CD4-positive, alpha-beta T cell treated with Interleukin-17A for 4 hours (primary cell): ENCODE measurements around the gene MAPK6.
"Not testable (repeated sequence)": the region's sequence is repeated elsewhere in the genome, so short reads cannot be mapped to it uniquely, and the experiment has no call there.

Source experiments
- DNase-seq: peaks from one replicate; pipeline ENCODE4 v3.0.0-alpha.2; 2020; ENCODE audit warnings: mixed read lengths

MAPK6 gene

DNA sequence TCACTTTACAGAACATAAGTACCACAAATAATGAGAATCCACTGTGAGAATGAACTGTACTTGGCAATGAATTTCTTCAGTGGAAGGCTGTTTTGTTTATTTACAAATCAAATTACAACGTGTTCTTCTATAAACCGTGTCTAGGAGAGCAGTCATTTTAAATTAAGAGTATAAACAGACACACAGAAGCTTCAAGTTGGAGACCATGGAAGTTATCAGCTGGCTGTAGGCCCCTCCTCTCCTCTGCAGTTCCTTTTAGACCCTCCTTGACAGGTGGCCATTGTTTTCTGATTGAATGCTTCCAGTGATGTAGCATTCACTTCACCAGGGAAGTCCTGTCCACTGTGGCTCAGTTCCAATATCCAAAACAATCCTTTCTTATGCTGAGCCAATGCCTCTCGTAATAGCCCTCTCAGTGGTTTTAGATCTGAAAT is 7.3 kb upstream of the MAPK6 start:
- DNase-seq = no peak

DNA sequence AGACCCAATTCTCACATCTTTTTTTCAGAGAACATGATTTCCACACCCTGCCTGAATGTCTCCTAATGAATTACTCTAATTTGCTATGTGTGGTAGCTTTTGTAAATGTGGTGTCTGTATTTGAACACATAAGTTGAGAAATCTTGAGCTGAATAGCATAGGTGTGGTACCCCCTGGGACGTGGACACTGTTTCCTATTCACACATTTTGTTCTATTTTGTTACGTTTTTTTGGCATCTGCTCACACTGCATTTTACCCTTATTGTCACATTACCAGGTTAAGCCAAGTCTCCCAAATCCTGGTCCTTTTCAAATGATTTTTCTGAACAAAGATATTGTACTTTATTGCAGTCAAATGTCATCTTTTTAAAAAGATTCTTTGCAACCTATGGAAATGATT is 6.8 kb upstream of the MAPK6 start:
- no peak for DNase-seq

DNA sequence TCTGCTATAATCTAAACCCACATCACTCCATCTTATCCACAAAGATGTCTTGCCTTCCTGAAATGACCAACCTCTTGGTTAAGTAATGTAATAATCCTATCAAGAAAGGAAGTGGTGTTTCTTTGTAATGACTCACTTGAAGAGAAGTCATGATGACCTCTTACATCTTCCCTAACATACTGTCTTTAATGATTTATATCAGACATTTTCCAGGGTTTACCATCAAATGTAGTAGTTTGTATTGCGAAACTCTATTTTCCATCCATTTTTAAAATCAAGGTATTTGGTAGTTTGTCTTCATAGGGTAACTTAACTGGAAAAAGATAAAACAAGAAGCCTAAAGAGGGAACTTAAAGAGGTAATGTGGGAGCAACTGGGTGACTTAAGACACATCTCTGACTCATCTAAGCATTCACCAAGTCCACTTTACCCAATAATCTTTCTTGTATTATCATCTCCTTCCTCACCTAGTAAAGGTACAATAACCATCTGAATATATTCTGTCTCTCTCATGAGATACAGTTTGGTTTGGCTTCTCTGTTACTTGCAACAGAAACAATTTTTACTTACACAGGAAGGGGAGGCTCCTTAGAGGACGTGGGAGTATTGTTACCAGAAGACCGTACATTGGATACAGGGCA is 5.7 kb upstream of the MAPK6 start:
- no peak for DNase-seq

DNA sequence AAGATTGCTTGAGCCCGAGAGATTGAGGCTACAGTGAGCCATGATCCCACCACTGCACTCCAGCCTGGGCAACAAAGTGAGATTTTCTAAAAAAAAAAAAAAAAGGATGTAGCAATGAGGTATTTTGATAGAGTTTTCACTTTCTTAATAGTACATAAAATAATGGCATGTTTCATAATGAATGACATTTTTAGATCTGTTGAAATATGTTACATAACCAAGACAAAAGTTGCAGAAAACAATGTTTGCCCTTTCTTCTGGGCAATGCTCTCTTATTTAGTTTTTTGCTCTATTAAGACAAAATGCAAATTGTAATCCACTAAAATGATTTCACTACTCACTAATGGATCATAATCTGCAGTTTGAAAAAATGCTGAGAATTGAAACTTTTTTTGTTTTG is 4.4 kb upstream of the MAPK6 start:
- no peak for DNase-seq

DNA sequence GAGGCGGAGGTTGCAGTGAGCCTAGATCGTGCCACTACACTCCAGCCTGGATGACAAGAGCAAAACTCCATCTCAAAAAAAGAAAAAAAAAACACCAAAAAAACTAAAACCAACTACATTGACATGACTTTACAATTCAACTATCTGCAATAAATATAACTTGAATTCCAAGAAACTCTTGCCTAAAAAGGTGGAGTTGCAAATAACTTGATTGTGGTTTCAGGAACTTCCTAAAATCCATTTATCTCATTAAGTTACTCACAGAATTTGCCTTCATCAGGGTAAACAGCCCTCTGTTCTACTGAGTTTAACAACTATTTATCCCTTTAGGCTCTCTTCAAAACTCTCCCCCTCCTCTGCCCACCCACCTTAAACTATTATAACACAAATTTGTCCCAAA is 2.7 kb upstream of the MAPK6 start:
- DNase-seq = no peak

DNA sequence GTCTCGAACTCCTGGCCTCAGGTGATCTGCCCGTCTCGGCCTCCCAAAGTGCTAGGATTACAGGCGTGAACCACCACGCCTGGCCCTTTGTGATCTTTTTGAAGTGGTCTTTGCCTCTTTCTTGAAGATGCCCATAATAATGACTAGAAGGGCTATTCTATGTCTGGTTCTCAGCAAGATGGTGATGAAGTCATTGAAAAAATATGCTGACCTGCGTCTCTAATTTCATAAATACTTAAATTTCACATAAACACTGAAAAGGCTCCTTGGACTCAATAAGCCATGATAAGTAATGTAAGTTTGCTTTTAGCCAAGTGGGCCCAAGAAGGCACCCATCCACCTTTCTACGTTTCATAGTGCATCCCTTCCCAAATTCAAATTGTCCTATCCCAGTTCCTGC is 775 bp upstream of the MAPK6 start:
- DNase-seq = no peak

DNA sequence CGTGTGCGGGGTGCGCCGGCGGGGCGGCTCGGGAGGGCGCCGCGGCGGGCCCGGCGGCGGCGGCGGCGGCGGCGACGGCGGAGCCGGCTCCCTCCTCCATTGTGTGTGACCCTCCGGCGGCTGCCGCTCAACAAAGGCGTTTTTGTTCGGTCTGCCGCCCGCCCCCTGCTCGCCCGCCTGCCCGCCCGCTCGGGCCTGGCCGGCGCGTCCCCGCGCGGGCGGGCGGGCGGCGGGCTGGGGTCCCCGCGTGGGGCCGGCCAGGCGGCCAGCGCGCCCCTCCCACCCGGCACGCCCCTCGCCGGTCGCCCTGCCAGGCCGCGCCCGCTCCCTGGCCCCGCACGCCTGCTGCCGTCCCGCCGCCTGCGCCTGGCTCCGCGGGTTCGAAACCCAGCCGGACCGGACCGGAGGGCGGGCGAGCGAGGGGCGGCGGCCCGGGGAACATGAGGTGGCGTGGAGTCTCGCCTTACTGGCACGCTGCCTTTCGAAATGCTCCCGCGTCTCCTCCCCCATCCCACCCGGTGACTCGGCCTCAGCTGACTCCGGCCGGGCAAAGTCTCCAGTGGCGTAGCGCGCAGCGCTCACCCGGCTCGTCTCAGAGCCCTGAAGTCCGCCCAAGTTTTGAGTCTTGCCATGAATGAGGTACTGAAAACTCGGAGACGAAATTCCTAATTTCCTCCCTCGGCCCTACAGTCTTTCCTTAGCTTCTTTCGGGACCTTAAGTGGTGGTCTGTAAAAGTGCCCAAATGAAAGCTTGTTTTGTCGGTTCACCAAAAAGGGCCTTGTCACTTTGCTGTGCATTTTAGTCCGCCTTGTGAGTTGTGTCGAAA is 588 bp downstream of the MAPK6 start:
- peak; percentile 63 for DNase-seq

DNA sequence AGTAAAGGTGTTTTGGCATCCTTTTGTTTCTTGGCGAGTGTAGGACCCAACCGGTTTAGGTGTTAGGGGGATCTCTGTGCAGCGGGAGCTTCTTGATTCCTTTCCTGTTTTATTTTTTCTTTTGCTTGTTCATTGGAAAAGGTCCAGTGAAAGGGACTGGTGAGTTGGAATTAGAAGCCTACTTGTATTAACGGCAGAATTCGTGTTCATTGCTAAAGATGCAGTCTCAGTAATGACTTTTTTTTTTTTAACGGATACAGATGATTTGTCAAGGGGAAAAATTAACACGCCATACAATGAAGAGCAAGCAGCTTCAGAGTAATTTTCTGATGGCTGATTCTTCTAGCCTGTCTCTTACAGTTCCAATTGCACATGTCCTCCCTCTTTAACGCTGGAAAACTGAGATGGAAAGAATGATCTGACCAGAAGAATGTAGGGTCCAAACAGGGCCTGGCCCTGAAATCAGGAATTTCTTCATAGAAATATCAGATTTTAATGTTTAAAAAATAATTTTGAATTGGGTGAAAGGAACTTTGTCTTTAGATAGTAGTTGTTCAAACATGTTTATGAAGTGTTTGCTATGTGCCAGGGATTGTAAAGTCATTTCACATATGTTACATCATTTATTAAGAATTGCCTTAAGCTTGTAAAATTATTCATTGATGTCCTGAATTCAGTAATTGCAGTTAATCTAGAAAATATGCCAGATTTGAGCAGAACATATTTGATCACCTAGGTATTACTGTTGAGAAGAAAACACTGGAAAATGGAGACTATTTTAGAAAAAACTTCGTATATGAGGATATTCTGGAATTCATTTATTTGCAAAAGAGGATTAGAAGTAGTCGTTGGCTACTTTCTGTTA is 1.4 kb downstream of the MAPK6 start:
- DNase-seq = peak; percentile 16

DNA sequence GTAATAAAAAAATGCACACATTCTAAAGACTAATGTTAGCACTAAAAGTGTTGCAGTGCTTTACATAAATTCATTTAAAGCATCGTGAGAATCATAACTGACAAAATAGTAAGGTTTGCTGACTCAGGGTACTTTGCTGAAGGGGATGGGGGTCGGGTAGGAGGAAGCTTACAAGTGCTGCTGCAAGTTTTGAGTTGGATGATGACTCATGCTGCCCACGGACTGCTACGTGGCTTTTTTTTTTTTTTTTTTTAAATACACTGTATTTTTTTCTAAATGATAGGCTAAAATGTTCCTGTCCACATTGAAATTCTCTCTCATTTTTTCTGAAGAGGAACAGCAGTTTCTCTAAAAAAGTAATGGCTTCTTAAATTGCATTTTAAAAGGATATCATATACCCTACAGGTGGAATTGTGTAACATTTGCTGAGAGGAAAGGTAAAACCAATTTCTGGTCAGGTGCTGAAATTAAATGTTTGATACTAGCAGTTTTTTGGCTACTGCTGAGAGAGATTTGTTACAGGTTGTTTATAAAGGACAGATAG is 2.2 kb downstream of the MAPK6 start:
- peak; percentile 77 for DNase-seq

DNA sequence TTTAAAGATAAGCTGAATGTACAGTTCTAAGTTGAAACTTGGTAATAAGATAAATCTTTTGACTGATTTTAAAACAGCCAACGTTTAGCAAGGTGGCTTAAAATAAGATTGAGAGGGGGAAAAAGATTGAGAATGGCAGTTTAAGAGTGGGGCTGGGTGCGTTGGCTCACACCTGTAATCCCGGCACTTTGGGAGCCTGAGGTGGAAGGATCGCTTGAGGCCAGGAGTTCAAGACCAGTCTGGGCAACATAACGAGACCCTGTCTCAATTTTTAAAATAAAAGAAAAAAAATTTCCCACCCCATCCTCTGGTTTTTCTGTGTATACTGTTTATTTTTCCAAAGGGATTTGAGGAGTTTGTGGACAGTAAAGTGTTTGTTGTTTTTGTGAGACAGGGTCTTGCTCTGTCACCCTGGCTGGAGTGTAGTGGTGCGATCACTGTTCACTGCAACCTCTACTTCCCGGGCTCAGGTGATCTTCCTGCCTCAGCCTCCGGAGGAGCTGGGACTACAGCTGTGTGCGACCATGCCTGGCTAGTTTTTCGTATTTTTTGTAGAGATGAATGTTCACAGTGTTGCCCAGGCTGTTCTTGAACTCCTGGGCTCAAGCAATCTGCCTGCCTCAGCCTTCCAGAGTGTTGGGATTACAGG is 3.0 kb downstream of the MAPK6 start:
- DNase-seq = no peak

DNA sequence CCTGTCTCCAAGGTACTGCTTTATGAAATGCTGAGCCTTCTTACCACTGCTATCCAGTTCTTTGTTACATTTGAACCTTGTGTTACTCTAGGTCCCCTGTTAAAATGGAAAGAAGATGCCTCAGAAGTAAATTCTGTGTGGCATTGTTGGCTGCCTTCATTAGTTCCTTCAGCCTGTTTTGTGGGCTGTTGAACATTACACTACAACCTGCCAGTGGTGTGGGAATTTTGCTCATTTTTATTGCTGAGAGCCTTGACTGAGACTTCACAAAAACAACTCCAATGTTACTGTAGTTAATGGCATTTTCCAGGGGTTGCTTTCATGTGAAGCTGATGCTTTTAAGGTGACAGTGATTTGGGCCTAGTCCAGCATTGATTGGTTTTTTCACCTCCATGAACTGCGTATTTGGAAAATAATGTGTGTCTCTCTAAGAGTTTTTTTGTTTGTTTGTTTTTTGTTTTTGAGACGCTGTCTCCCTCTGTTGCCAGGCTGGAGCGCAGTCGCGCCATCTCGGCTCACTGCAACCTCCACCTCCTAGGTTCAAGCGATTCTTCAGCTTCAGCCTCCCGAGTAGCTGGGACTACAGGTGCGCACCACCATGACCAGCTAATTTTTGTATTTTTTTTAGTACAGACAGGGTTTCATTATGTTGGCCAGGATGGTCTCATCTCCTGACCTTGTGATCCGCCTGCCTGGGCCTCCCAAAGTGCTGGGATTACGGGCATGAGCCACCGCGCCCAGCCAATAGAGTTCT is 4.3 kb downstream of the MAPK6 start:
- DNase-seq = no peak

DNA sequence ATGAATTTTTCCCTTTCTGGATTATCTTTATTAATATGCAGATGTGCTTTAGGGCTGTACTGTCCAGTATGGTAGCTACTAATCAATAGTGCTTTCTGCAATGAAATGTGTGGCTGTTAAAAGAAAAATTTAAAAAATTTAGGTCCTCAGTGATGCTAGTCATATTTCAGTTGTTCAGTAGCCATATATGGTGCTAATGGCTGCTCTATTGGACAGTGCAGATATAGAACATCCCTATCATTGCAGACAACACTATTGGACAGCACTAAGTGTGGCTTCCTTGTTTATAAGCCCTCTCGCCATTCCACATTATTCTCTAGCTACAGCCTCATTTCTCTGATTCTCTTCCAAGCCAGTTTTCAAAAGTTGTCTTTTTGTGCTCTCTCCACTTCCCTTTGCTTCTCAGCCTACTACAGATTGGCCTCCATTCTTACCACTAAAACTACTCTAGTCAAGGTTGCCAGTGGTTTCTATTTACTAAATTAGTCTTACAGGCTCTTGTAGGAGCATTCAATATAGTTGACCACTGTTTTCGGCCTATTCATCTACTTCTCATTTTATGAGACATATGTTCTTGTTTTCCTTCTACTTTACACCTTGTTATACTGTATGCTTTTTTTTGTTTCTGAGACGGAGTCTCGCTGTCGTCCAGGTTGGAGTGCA is 9.5 kb downstream of the MAPK6 start:
- no peak for DNase-seq

DNA sequence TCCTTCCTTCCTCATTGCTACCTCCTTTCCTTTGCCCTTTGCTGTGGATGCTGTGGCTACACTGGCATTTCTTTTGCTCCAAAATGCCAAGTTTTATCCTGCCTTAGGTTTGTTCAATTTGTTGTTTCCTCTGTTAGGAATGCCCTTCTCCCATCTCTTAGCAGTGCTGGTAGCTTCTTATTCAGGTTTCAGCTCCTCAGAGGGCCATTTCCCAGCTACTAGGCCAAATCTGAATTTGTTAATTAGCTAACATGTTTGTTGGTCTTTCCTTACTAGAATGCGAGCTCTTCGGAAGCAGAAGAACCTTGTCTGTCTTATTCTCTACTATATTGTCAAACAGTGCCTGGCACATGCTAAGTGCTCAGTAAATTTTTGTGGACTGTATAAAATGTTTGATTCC is 11.0 kb downstream of the MAPK6 start:
- DNase-seq = no peak

DNA sequence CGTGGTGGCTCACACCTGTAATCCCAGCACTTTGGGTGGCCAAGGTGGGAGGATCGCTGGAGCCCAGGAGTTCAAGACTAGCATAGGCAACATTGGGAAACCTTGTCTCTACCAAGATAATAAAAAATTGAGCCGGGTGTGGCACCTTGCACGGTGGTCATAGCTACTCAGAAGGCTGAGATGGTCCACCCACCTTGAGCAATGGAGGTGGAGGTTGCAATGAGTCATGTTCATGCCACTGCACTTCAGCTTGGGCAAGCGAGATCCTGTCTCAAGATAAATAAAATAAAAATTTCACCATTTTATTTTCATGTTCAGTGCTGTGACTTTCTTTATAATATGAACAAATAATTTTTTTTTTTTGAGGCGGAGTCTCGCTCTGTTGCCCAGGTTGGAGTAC is 12.5 kb downstream of the MAPK6 start:
- DNase-seq = no peak

DNA sequence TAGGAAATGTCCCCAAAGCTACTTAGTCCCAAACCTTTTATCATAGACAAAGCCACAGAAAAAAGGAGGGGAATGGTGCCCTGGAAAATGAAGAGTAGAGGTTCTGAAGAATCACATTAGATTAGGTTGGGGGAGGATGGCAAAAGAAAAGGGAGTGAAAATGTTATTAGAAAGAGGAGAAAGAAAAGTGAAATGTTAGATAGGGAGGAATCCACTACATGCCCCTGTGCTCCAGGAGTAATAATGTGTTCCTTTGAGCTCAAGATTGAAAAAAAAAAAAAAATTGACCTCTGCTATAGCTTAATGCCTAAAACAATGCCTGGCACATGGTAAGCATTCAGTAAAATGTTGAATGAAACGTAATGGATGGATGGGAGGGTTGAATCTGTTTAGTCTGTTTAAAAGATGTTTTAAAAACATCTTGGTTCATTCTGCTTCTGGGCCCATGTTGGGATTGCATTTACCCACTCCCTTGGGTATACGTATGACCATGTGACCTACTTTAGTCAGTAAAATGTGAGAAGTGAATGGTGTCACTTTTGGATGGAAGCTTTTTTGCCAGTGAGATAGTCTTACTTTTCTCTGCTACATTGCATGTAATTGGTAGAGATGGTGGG is 19.0 kb downstream of the MAPK6 start:
- no peak for DNase-seq

DNA sequence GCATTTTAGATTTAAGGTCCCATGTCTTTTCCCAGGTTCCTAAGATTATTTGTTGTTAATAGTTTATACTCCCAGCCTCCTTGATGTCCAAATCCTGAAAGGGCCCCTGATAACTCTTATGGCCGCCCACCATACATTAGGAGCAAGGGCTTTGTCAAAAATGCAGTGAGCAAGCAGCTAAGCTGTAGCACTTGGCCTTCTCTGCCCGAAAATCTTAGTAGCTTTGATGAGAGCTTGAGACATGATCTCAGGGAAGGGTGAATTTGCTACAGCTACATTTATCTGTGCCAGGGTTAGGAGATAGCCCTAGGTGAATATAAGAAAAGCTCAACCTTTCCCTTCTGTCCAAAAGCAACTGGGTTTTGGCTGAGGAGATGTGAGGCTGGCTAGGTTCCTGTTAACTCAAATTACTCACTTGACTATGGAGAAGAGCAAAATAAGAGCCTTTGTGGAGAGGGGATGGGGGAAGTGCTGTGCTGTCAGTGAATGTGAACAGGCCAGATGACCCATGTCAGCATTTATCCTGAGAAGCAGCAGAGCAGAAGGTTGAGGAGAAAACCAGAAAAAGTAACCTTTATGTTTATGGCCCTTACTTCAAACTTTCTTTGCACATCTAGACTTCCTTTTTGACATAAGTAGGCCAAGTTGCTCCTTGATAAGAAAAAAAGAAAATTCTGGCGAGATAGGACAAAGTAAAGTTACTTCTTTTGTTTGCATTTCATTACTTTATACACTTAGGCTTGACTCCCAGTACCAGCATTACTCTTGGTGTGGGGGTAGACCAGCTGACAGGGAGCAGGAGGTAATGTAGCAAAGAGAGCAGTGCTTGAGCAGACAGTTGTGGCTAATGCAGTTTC is 21.1 kb downstream of the MAPK6 start:
- no peak for DNase-seq

DNA sequence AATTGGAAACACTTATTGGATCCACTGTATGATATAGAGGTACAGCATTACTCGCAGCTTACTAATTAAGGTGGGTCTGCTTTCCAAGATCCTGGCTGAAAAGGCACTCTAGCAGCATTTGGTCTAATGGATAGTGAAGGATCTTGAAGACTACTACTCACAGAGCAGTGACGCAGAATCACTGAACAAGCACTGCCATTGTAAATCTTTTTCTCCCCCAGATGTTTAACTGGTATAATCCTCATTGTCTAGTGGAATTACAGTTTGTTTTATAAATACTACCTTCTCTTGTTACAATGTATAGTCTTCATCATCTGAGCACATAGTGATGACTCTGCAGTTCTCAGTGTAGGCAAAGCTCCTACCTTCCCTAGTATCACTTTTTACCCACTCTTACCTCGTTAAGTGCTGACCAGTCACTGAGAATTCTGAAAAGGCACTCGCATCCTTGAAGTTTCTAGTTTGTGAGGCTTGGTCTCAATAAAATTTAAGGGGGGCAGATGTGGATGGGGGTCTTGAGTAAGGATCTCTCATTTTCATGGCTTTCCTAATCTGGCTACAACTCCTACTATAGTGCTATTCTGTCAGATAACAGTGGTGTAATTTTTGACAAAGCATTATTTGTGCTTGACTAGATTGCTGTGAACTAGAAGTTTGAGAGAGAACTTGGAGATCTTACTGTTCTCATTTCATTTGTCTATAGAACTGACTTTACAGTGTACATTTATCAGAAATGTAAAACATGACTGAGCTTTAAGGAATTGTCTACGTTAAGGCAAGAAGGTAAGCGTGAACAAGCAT is 23.2 kb downstream of the MAPK6 start:
- DNase-seq = no peak

DNA sequence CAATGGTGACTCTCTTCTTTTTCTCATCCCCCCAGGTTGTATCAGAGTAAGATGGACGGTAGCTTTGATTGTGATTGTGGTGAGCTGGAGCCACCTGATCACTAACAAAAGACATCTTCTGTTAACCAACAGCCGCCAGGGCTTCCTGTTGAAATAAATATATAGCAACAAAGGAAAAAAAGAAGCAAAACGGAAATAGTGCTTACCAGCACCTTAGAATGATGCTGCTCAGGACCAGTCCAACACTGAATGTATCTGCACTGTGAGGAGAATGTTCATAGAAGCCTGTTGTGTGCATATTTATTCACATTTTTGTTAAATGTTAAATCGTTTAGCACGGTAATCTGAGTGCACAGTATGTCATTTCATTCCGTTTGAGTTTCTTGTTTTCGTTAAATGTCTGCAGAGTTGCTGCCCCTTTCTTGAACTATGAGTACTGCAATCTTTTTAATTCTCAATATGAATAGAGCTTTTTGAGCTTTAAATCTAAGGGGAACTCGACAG is 26.8 kb downstream of the MAPK6 start:
- peak; percentile 52 for DNase-seq

DNA sequence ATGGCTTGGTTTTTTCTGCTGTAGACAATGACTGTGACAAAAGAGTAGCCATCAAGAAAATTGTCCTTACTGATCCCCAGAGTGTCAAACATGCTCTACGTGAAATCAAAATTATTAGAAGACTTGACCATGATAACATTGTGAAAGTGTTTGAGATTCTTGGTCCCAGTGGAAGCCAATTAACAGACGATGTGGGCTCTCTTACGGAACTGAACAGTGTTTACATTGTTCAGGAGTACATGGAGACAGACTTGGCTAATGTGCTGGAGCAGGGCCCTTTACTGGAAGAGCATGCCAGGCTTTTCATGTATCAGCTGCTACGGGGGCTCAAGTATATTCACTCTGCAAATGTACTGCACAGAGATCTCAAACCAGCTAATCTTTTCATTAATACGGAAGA is 27.5 kb downstream of the MAPK6 start:
- DNase-seq = not testable (repeated sequence)
